Heart left ventricle (tissue), 13 donors: ENCODE data around the gene KRTAP10-1.

ENCODE experiments used
- CTCF ChIP-seq, 12 donors: fragments of 200-600 bp; sonication (generic) in 4 of 12; IDR thresholded peaks; one replicate each; pipeline versions ENCODE4 v1.5.0 to v1.8.0; 2018 to 2022; ENCODE audit warnings: antibody characterized with exemption in 12 of 12, mild to moderate bottlenecking in 5 of 12
- POLR2A ChIP-seq, 2 donors: fragments of 450-650 bp; IDR thresholded peaks; one replicate each; pipeline ENCODE4 v1.6.1; 2017; ENCODE audit warnings: antibody characterized with exemption in 2 of 2, mild to moderate bottlenecking in 2 of 2, moderate library complexity in 2 of 2
- donor health status: ischemic (EF 13 %, LVEDD 7.1; RV severe dilation, severe dysfunction).
- donor health status: DM: no; HTN: yes; CAD: no.
- donor health status: DM: no; HTN: no; CAD: no.
- donor health status: ischemic (EF 25% LVEDD 6.9; RV normal size, moderate dysfunction).
- donor health status: ischemic (EF 25% LVEDD 5.7; RV mildly dilated, moderate dysfunction).
- donor health status: ischemic (EF 35%, LVEDD 5.7; RV mildly dilated, moderate dysfunction).
- donor health status: nonischemic (EF 11% LVEDD 7.7; RV severe dilation, severe dysfunction).
- donor health status: DM: yes; HTN: yes; CAD: no.
- donor health status: PGD.
- donor health status: ischemic (EF 29% LVEDD 5.4; RV normal size, mild dysfunction).
- donor health status: nonischemic (EF 23%, LVEDD 6.1; RV moderate dilation, normal function).

DNA sequence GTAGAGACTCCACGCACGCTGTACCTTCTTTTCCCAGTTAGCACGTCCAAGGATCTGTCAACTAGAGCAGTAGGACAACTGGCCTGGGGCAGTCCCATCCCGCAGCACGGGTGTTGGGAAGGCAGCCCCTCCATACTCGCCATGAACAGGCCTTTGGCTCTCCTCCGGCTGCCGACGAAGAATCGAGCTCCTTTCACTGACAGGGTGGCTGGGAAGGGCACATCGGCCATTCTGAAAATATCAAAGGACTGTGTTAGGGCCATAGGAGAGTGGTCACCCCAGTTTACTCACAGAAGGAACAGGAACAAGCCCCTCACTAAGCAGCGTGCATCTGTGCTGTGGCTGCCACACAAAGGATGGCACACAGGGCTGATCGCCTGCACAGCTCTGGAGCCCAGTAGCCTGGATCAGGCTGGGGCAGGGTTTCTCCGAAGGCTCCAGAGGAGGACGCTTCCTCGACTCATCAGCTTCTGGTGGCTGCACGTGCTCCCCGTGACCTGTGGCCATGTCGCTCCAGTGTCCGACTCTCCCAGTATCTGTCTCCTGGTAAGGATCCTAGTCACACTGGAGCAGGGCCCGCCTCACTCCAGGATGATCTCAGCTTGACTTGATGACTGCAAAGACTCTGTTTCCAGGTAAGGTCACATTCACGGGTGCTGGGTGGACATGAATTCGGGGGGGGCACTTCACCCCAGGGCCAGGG is 8.9 kb downstream of the KRTAP10-1 start:
- no peak for TF ChIP-seq POLR2A (IDR thresholded peaks at IDR 0.05)
- no peak for TF ChIP-seq CTCF (IDR thresholded peaks at IDR 0.05)
